DMS153 treated with DMSO at 0.1 percent for 48 hours (cell line): ENCODE data around the gene FYCO1.

Experiments used
- DNase-seq: peaks from one replicate; lab custom pipeline; 2025; ENCODE audit not compliant: unreplicated experiment; lab: John Stamatoyannopoulos, UW

The FYCO1 gene

GRCh38 chr3:45921158-45922038, 74.2 kb downstream of the FYCO1 start:
- no peak for DNase-seq

GRCh38 chr3:45917146-45917898, 78.3 kb downstream of the FYCO1 start:
- DNase-seq, result no peak

GRCh38 chr3:45915518-45916231, 79.9 kb downstream of the FYCO1 start:
- DNase-seq, result no peak

- DNase-seq, result no peak
Measured at GRCh38 chr3:45915059-45915439, 80.6 kb downstream of the FYCO1 start.

- DNase-seq, result no peak
Measured at GRCh38 chr3:45914362-45915058, 81.1 kb downstream of the FYCO1 start.

GRCh38 chr3:45912435-45912834, 83.2 kb downstream of the FYCO1 start:
- no peak for DNase-seq

- DNase-seq, result no peak
Measured at GRCh38 chr3:45911511-45912226, 84.0 kb downstream of the FYCO1 start.

GRCh38 chr3:45910892-45911291, 84.7 kb downstream of the FYCO1 start:
- DNase-seq, result no peak

- no peak for DNase-seq
Measured at GRCh38 chr3:45909542-45909941, 86.1 kb downstream of the FYCO1 start.

GRCh38 chr3:45908761-45909160, 86.9 kb downstream of the FYCO1 start:
- DNase-seq, result no peak

GRCh38 chr3:45907769-45908705, 87.6 kb downstream of the FYCO1 start:
- DNase-seq, result no peak

GRCh38 chr3:45906681-45907407, 88.8 kb downstream of the FYCO1 start:
- no peak for DNase-seq

GRCh38 chr3:45905755-45906154, 89.9 kb downstream of the FYCO1 start:
- DNase-seq, result no peak

- DNase-seq, result no peak
Measured at GRCh38 chr3:45904931-45905330, 90.7 kb downstream of the FYCO1 start.

- no peak for DNase-seq
Measured at GRCh38 chr3:45896956-45897355, 98.7 kb downstream of the FYCO1 start.

GRCh38 chr3:45895686-45896468, 99.7 kb downstream of the FYCO1 start:
- no peak for DNase-seq

- no peak for DNase-seq
Measured at GRCh38 chr3:45894015-45894414, 101.6 kb downstream of the FYCO1 start.

- DNase-seq, result no peak
Measured at GRCh38 chr3:45892161-45892560, 103.5 kb downstream of the FYCO1 start.
